DND-41 (cell line): ENCODE results near the gene EPN2.
"Not testable (repeated sequence)": the region's sequence is repeated elsewhere in the genome, so short reads cannot be mapped to it uniquely, and the experiment has no call there.

ENCODE experiments used
- EZH2 ChIP-seq: IDR thresholded peaks from 3 replicates; pipeline ENCODE4 v1.6.1; 2012; ENCODE audit warnings: borderline replicate concordance, low read depth, mild to moderate bottlenecking, moderate library complexity, low read length, inconsistent platforms; ENCODE audit not compliant: severe bottlenecking
- TF ChIP-seq, protein P1 (sequence below): IDR thresholded peaks from 2 replicates; pipeline ENCODE4 v1.5.1; 2012; ENCODE audit warnings: borderline replicate concordance, low read length, moderate library complexity, mild to moderate bottlenecking; ENCODE audit not compliant: poor library complexity, severe bottlenecking; ENCODE audit errors: extremely low read depth

DNA sequence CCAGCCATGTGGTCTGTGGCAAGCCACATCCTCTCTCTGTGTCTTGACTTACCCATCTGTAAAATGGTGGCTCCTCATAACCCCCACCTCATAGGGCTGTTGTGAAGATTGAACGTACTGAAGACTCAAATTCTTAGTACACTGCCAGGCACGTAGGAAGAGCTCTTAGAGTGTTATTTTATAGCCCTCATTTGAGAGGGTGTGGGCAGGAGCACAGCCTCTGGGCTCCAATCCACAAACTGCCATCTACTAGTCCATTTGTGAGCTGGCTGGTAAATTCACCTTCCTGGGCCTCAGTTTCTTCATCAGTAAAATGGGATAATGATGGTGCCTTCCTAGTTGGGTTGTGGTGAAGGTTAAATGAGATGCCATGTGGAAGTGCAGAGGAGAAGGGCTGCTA, 18.3 kb upstream of the EPN2 start:
- TF ChIP-seq, protein P1, sequence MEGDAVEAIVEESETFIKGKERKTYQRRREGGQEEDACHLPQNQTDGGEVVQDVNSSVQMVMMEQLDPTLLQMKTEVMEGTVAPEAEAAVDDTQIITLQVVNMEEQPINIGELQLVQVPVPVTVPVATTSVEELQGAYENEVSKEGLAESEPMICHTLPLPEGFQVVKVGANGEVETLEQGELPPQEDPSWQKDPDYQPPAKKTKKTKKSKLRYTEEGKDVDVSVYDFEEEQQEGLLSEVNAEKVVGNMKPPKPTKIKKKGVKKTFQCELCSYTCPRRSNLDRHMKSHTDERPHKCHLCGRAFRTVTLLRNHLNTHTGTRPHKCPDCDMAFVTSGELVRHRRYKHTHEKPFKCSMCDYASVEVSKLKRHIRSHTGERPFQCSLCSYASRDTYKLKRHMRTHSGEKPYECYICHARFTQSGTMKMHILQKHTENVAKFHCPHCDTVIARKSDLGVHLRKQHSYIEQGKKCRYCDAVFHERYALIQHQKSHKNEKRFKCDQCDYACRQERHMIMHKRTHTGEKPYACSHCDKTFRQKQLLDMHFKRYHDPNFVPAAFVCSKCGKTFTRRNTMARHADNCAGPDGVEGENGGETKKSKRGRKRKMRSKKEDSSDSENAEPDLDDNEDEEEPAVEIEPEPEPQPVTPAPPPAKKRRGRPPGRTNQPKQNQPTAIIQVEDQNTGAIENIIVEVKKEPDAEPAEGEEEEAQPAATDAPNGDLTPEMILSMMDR: not testable (repeated sequence)
- TF ChIP-seq EZH2: not testable (repeated sequence)
